ENCODE data around the gene MDM4.

Gene MDM4

GRCh38 chr1:204493145-204493983, 22.8 kb upstream of the MDM4 start:
- DNase-seq (ENCODE audit: low read depth), result peak; percentile 29

GRCh38 chr1:204493984-204494280, 22.3 kb upstream of the MDM4 start:
- DNase-seq (ENCODE audit: low read depth), result peak; percentile 49

GRCh38 chr1:204494281-204495077, 21.7 kb upstream of the MDM4 start, which contains the start of gene PIK3C2B:
Gene PIK3C2B, minus strand, starts transcription at chr1:204494805. Its CDS starts 25,003 bp downstream, at chr1:204469802.
- peak; percentile 84 for DNase-seq (ENCODE audit: low read depth)

GRCh38 chr1:204495078-204495753, 21.0 kb upstream of the MDM4 start:
- peak; percentile 6 for DNase-seq (ENCODE audit: low read depth)

- no peak for DNase-seq (ENCODE audit: low read depth)
These were observed 20.4 kb upstream of the MDM4 start for GRCh38 chr1:204495777-204496176.

- DNase-seq (ENCODE audit: low read depth), result no peak
These were observed 17.2 kb upstream of the MDM4 start for GRCh38 chr1:204498981-204499380.

- no peak for DNase-seq (ENCODE audit: low read depth)
These were observed 16.4 kb upstream of the MDM4 start for GRCh38 chr1:204499511-204500468.

- no peak for DNase-seq (ENCODE audit: low read depth)
These were observed 14.0 kb upstream of the MDM4 start for GRCh38 chr1:204502241-204502640.

GRCh38 chr1:204503122-204503912, 12.9 kb upstream of the MDM4 start:
- peak; percentile 80 for DNase-seq (ENCODE audit: low read depth)

GRCh38 chr1:204503913-204504519, 12.2 kb upstream of the MDM4 start:
- no peak for DNase-seq (ENCODE audit: low read depth)

GRCh38 chr1:204505674-204506200, 10.5 kb upstream of the MDM4 start:
- no peak for DNase-seq (ENCODE audit: low read depth)

- DNase-seq (ENCODE audit: low read depth), result peak; percentile 94
These were observed 9.8 kb upstream of the MDM4 start for GRCh38 chr1:204506201-204506968.

- DNase-seq (ENCODE audit: low read depth), result peak; percentile 86
These were observed 9.3 kb upstream of the MDM4 start for GRCh38 chr1:204506969-204507316.

GRCh38 chr1:204507317-204508105, 8.7 kb upstream of the MDM4 start:
- peak; percentile 77 for DNase-seq (ENCODE audit: low read depth)

- no peak for DNase-seq (ENCODE audit: low read depth)
These were observed 7.0 kb upstream of the MDM4 start for GRCh38 chr1:204509186-204509635.

GRCh38 chr1:204511366-204511765, 4.8 kb upstream of the MDM4 start:
- no peak for DNase-seq (ENCODE audit: low read depth)

GRCh38 chr1:204513117-204513716, 3.0 kb upstream of the MDM4 start:
- DNase-seq (ENCODE audit: low read depth), result no peak

- no peak for DNase-seq (ENCODE audit: low read depth)
These were observed 1.4 kb upstream of the MDM4 start for GRCh38 chr1:204514828-204515227.

Data from ELR (cell line).